ENCODE data around the gene PAPPA2.

PAPPA2 gene

DNA sequence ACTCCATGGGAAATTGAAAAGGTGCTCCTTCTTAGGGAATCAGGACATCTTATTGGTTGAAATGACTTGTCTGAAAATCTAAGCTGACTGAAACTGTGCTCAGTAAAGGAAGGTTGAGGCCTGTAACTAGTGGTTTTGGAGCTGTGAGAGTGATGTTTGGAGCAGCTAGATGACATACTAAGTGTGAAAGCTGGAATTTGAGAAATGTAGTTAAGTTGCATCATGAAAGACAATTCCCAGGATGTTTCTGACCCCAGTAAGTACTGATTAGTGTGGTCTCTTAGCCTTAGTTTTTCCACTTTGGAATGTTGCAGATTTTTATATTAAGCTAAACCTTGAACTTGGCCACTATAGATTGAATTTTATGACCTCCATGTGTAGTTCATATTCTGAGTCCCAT lies 154.9 kb downstream of the PAPPA2 start:
- Histone ChIP-seq H3K4me2 (ENCODE audit: low read depth, low read length) (no peak overlapping the region), H3K4me1 (ENCODE audit: low read length) (no peaks in the 10 kb centered on the region), H3K36me3 (replicated peaks; ENCODE audit: insufficient read depth, low read length) (no peaks in the 10 kb centered on the region), H3K27ac (ENCODE audit: low read length) (no peak overlapping the region), H3K9ac (ENCODE audit: low read length) (no peak overlapping the region), H3F3A (ENCODE audit: insufficient read depth, low read length) (no peaks in the 10 kb centered on the region), H3K4me3 (ENCODE audit: low read length) (no peak overlapping the region), H4K20me1 (ENCODE audit: insufficient read depth, low read length) (no peaks in the 10 kb centered on the region), H3K27me3 (replicated peaks; ENCODE audit: insufficient read depth, low read length) (no peaks in the 10 kb centered on the region), H3K79me2 (ENCODE audit: low read length) (no peaks in the 10 kb centered on the region), H3K9me2 (replicated peaks; ENCODE audit: insufficient read depth, low read length) (no peaks in the 10 kb centered on the region), H3K9me3 (replicated peaks; ENCODE audit: insufficient read depth, low read length) (no peaks in the 10 kb centered on the region), H2AFZ (ENCODE audit: low read length) (no peak overlapping the region)
- DNase-seq: no peak
- TF ChIP-seq EZH2 (optimal IDR thresholded peaks at IDR 0.05; ENCODE audit: low read depth, low read length) (no peak), EZH2phosphoT487 (IDR thresholded peaks at IDR 0.05; ENCODE audit: low read length) (no peak)
- TF ChIP-seq, protein P1, sequence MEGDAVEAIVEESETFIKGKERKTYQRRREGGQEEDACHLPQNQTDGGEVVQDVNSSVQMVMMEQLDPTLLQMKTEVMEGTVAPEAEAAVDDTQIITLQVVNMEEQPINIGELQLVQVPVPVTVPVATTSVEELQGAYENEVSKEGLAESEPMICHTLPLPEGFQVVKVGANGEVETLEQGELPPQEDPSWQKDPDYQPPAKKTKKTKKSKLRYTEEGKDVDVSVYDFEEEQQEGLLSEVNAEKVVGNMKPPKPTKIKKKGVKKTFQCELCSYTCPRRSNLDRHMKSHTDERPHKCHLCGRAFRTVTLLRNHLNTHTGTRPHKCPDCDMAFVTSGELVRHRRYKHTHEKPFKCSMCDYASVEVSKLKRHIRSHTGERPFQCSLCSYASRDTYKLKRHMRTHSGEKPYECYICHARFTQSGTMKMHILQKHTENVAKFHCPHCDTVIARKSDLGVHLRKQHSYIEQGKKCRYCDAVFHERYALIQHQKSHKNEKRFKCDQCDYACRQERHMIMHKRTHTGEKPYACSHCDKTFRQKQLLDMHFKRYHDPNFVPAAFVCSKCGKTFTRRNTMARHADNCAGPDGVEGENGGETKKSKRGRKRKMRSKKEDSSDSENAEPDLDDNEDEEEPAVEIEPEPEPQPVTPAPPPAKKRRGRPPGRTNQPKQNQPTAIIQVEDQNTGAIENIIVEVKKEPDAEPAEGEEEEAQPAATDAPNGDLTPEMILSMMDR (IDR thresholded peaks at IDR 0.05; ENCODE audit: low read length): no peak

DNA sequence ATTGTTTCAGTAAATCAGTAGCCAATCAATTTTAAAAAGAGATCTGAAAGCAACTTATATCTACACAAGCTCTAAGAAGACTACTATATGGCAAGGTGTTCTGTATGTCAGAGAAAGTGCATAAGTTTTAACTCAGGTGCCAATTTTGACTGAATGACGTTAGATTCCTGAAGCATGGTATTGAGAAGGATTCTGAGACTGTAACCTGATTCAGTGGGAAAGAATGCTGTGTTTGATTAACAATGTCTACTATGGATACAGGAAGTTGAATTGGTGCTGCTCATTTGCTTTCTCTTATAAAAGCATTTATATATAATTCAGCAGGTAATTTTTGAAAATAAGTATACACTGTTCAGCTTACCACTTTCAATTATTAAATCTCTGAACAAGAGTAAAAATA lies 156.3 kb downstream of the PAPPA2 start:
- no peaks in the 10 kb centered on the region for H3K36me3 ChIP-seq (replicated peaks; ENCODE audit: insufficient read depth, low read length)
- no peak overlapping the region for H3K4me2 ChIP-seq (ENCODE audit: low read depth, low read length)
- no peaks in the 10 kb centered on the region for H3F3A ChIP-seq (ENCODE audit: insufficient read depth, low read length)
- no peak overlapping the region for H3K4me3 ChIP-seq (ENCODE audit: low read length)
- H2AFZ ChIP-seq (ENCODE audit: low read length): no peak overlapping the region
- H3K27me3 ChIP-seq (replicated peaks; ENCODE audit: insufficient read depth, low read length): no peaks in the 10 kb centered on the region
- H3K9ac ChIP-seq (ENCODE audit: low read length): no peak overlapping the region
- H3K4me1 ChIP-seq (ENCODE audit: low read length): no peaks in the 10 kb centered on the region
- H3K9me2 ChIP-seq (replicated peaks; ENCODE audit: insufficient read depth, low read length): no peaks in the 10 kb centered on the region
- H3K79me2 ChIP-seq (ENCODE audit: low read length): no peaks in the 10 kb centered on the region
- TF ChIP-seq EZH2phosphoT487 (IDR thresholded peaks at IDR 0.05; ENCODE audit: low read length) (no peak), EZH2 (optimal IDR thresholded peaks at IDR 0.05; ENCODE audit: low read depth, low read length) (no peak)
- TF ChIP-seq, protein P1 (IDR thresholded peaks at IDR 0.05; ENCODE audit: low read length): no peak
- DNase-seq: no peak
- H3K9me3 ChIP-seq (replicated peaks; ENCODE audit: insufficient read depth, low read length): no peaks in the 10 kb centered on the region
- H3K27ac ChIP-seq (ENCODE audit: low read length): no peak overlapping the region
- H4K20me1 ChIP-seq (ENCODE audit: insufficient read depth, low read length): no peaks in the 10 kb centered on the region

DNA sequence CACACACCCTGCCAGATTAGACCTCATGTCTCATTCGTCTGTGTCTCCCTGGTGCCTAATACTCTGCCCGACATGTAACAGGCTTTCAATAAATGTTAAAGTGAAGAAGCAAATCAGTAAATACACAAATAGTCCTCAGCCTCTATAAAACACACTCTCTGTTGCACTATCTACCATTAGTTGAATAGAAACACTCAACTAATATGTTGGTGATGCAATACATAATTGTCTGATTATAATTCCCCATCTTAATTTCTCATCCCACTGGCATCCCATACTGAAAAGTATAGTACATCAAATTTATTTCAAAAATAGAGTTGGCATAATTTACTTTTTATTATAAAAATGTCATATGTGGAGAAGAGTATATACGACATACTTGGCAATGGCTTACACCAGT lies 162.4 kb downstream of the PAPPA2 start:
- Histone ChIP-seq H4K20me1 (ENCODE audit: insufficient read depth, low read length) (no peaks in the 10 kb centered on the region), H3K27me3 (replicated peaks; ENCODE audit: insufficient read depth, low read length) (no peaks in the 10 kb centered on the region), H3K27ac (ENCODE audit: low read length) (no peak overlapping the region), H3K9ac (ENCODE audit: low read length) (no peak overlapping the region), H3K9me3 (replicated peaks; ENCODE audit: insufficient read depth, low read length) (no peaks in the 10 kb centered on the region), H3K4me3 (ENCODE audit: low read length) (no peak overlapping the region), H3K36me3 (replicated peaks; ENCODE audit: insufficient read depth, low read length) (no peaks in the 10 kb centered on the region), H2AFZ (ENCODE audit: low read length) (no peak overlapping the region), H3K4me1 (ENCODE audit: low read length) (no peaks in the 10 kb centered on the region), H3F3A (ENCODE audit: insufficient read depth, low read length) (no peaks in the 10 kb centered on the region), H3K4me2 (ENCODE audit: low read depth, low read length) (no peak overlapping the region), H3K9me2 (replicated peaks; ENCODE audit: insufficient read depth, low read length) (no peaks in the 10 kb centered on the region), H3K79me2 (ENCODE audit: low read length) (no peaks in the 10 kb centered on the region)
- no peak for TF ChIP-seq EZH2 (optimal IDR thresholded peaks at IDR 0.05; ENCODE audit: low read depth, low read length)
- TF ChIP-seq, protein P1 (IDR thresholded peaks at IDR 0.05; ENCODE audit: low read length): no peak
- no peak for TF ChIP-seq EZH2phosphoT487 (IDR thresholded peaks at IDR 0.05; ENCODE audit: low read length)
- no peak for DNase-seq

Measured in MM.1S (cell line).